ENCODE measurements around the gene DPH3.

The DPH3 gene

GRCh38 chr3:16255726-16256125 lies 9.0 kb downstream of the DPH3 start:
- no peak overlapping the region for H2AFZ ChIP-seq (ENCODE audit: insufficient read depth, low read length, poor library complexity)
- H4K91ac ChIP-seq (ENCODE audit: low read depth, low read length): no peak overlapping the region
- no peak overlapping the region for H3K9ac ChIP-seq (ENCODE audit: low read length)

GRCh38 chr3:16255326-16255725 lies 9.4 kb downstream of the DPH3 start:
- H2BK120ac ChIP-seq (ENCODE audit: insufficient read depth, low read length, poor library complexity): no peak overlapping the region
- H3K4me1 ChIP-seq (ENCODE audit: control insufficient read depth in 1 of 2, insufficient read depth in 2 of 2, low read length in 2 of 2): no peaks in the 10 kb centered on the region
- H2BK5ac ChIP-seq (ENCODE audit: low read depth, low read length, poor library complexity): no peak overlapping the region
- no peak overlapping the region for H3K4ac ChIP-seq (ENCODE audit: low read depth, low read length)
- no peak overlapping the region for H3K4me2 ChIP-seq (ENCODE audit: low read length)
- no peak overlapping the region for H2BK12ac ChIP-seq (ENCODE audit: low read length)
- H2AK5ac ChIP-seq (ENCODE audit: low read length): no peak overlapping the region
- H4K8ac ChIP-seq (ENCODE audit: low read depth, low read length): no peak overlapping the region
- no peak overlapping the region for H4K12ac ChIP-seq (ENCODE audit: low read depth, low read length)
- WGBS (ENCODE audit: extremely low coverage, insufficient coverage, insufficient read length): no CpG with 5 or more reads among the region's 3 CpGs
- H3K18ac ChIP-seq (ENCODE audit: low read length): no peak overlapping the region
- H3K27ac ChIP-seq (ENCODE audit: low read depth, low read length): no peak overlapping the region
- H3K27me3 ChIP-seq (ENCODE audit: insufficient read depth, low read length): no peaks in the 10 kb centered on the region
- no peak overlapping the region for H4K91ac ChIP-seq (ENCODE audit: low read depth, low read length)
- no peak overlapping the region for H3K4me3 ChIP-seq (ENCODE audit: low read depth, low read length)
- H3K79me1 ChIP-seq (ENCODE audit: low read length): no peaks in the 10 kb centered on the region
- no peak for DNase-seq
- peaks cover 0 to 7% of the 10 kb centered on the region in 2 experiments for H3K36me3 ChIP-seq (ENCODE audit: control insufficient read depth in 1 of 2, insufficient read depth in 2 of 2, low read length in 2 of 2)
- no peaks in the 10 kb centered on the region for H3K79me2 ChIP-seq (ENCODE audit: control insufficient read depth, insufficient read depth, low read length, poor library complexity)
- H2AFZ ChIP-seq (ENCODE audit: insufficient read depth, low read length, poor library complexity): no peak overlapping the region
- H3K14ac ChIP-seq (ENCODE audit: low read length): no peak overlapping the region
- H3K9ac ChIP-seq (ENCODE audit: low read length): no peak overlapping the region
- no peak overlapping the region for H3K23ac ChIP-seq (ENCODE audit: low read length)
- no peaks in the 10 kb centered on the region for H3K9me3 ChIP-seq (ENCODE audit: insufficient read depth, low read depth, low read length)

More at GRCh38 chr3:16255726-16256125, 9.0 kb downstream of the DPH3 start:
- no peaks in the 10 kb centered on the region for H3K4me1 ChIP-seq (ENCODE audit: control insufficient read depth in 1 of 2, insufficient read depth in 2 of 2, low read length in 2 of 2)
- no peak overlapping the region for H2BK12ac ChIP-seq (ENCODE audit: low read length)
- no CpG with 5 or more reads among the region's 5 CpGs for WGBS (ENCODE audit: extremely low coverage, insufficient coverage, insufficient read length)
- no peaks in the 10 kb centered on the region for H3K27me3 ChIP-seq (ENCODE audit: insufficient read depth, low read length)
- no peak overlapping the region for H4K12ac ChIP-seq (ENCODE audit: low read depth, low read length)
- no peak for DNase-seq
- no peak overlapping the region for H2BK5ac ChIP-seq (ENCODE audit: low read depth, low read length, poor library complexity)
- H3K4me3 ChIP-seq (ENCODE audit: low read depth, low read length): no peak overlapping the region
- no peak overlapping the region for H3K4me2 ChIP-seq (ENCODE audit: low read length)
- H3K18ac ChIP-seq (ENCODE audit: low read length): no peak overlapping the region
- H2BK120ac ChIP-seq (ENCODE audit: insufficient read depth, low read length, poor library complexity): no peak overlapping the region
- H3K79me2 ChIP-seq (ENCODE audit: control insufficient read depth, insufficient read depth, low read length, poor library complexity): no peaks in the 10 kb centered on the region
- no peak overlapping the region for H3K23ac ChIP-seq (ENCODE audit: low read length)
- H3K14ac ChIP-seq (ENCODE audit: low read length): no peak overlapping the region
- no peak overlapping the region for H4K8ac ChIP-seq (ENCODE audit: low read depth, low read length)
- H3K27ac ChIP-seq (ENCODE audit: low read depth, low read length): no peak overlapping the region
- H3K4ac ChIP-seq (ENCODE audit: low read depth, low read length): no peak overlapping the region
- no peaks in the 10 kb centered on the region for H3K9me3 ChIP-seq (ENCODE audit: insufficient read depth, low read depth, low read length)
- no peaks in the 10 kb centered on the region for H3K79me1 ChIP-seq (ENCODE audit: low read length)
- peaks cover 0 to 7% of the 10 kb centered on the region in 2 experiments for H3K36me3 ChIP-seq (ENCODE audit: control insufficient read depth in 1 of 2, insufficient read depth in 2 of 2, low read length in 2 of 2)
- H2AK5ac ChIP-seq (ENCODE audit: low read length): no peak overlapping the region

GRCh38 chr3:16254916-16255315 lies 9.8 kb downstream of the DPH3 start:
- Histone ChIP-seq H3K4me3 (ENCODE audit: low read depth, low read length) (no peak overlapping the region), H2AFZ (ENCODE audit: insufficient read depth, low read length, poor library complexity) (no peak overlapping the region), H3K9ac (ENCODE audit: low read length) (no peak overlapping the region), H4K12ac (ENCODE audit: low read depth, low read length) (no peak overlapping the region), H2AK5ac (ENCODE audit: low read length) (no peak overlapping the region), H3K4me2 (ENCODE audit: low read length) (no peak overlapping the region), H3K27me3 (ENCODE audit: insufficient read depth, low read length) (no peaks in the 10 kb centered on the region), H2BK12ac (ENCODE audit: low read length) (no peak overlapping the region), H3K14ac (ENCODE audit: low read length) (no peak overlapping the region), H3K79me1 (ENCODE audit: low read length) (no peaks in the 10 kb centered on the region), H3K36me3 (ENCODE audit: control insufficient read depth in 1 of 2, insufficient read depth in 2 of 2, low read length in 2 of 2) (peaks cover 0 to 7% of the 10 kb centered on the region in 2 experiments), H3K23ac (ENCODE audit: low read length) (no peak overlapping the region), H3K9me3 (ENCODE audit: insufficient read depth, low read depth, low read length) (no peaks in the 10 kb centered on the region), H3K18ac (ENCODE audit: low read length) (no peak overlapping the region), H2BK120ac (ENCODE audit: insufficient read depth, low read length, poor library complexity) (no peak overlapping the region), H3K79me2 (ENCODE audit: control insufficient read depth, insufficient read depth, low read length, poor library complexity) (no peaks in the 10 kb centered on the region), H4K91ac (ENCODE audit: low read depth, low read length) (no peak overlapping the region), H3K4ac (ENCODE audit: low read depth, low read length) (no peak overlapping the region), H3K4me1 (ENCODE audit: control insufficient read depth in 1 of 2, insufficient read depth in 2 of 2, low read length in 2 of 2) (no peaks in the 10 kb centered on the region), H3K27ac (ENCODE audit: low read depth, low read length) (no peak overlapping the region), H4K8ac (ENCODE audit: low read depth, low read length) (no peak overlapping the region), H2BK5ac (ENCODE audit: low read depth, low read length, poor library complexity) (no peak overlapping the region)
- no CpG with 5 or more reads among the region's 5 CpGs for WGBS (ENCODE audit: extremely low coverage, insufficient coverage, insufficient read length)
- no peak for DNase-seq

GRCh38 chr3:16253601-16254000 lies 11.1 kb downstream of the DPH3 start:
- Histone ChIP-seq H2AFZ (ENCODE audit: insufficient read depth, low read length, poor library complexity) (no peak overlapping the region), H3K4me3 (ENCODE audit: low read depth, low read length) (no peak overlapping the region), H3K9ac (ENCODE audit: low read length) (no peak overlapping the region), H2AK5ac (ENCODE audit: low read length) (no peak overlapping the region), H3K14ac (ENCODE audit: low read length) (no peak overlapping the region), H3K36me3 (ENCODE audit: control insufficient read depth in 1 of 2, insufficient read depth in 2 of 2, low read length in 2 of 2) (peaks cover 0 to 2% of the 10 kb centered on the region in 2 experiments), H3K27ac (ENCODE audit: low read depth, low read length) (no peak overlapping the region), H3K4ac (ENCODE audit: low read depth, low read length) (no peak overlapping the region), H4K8ac (ENCODE audit: low read depth, low read length) (no peak overlapping the region), H4K91ac (ENCODE audit: low read depth, low read length) (no peak overlapping the region), H3K79me1 (ENCODE audit: low read length) (no peaks in the 10 kb centered on the region), H3K9me3 (ENCODE audit: insufficient read depth, low read depth, low read length) (no peaks in the 10 kb centered on the region), H2BK5ac (ENCODE audit: low read depth, low read length, poor library complexity) (no peak overlapping the region), H4K12ac (ENCODE audit: low read depth, low read length) (no peak overlapping the region), H2BK120ac (ENCODE audit: insufficient read depth, low read length, poor library complexity) (no peak overlapping the region), H3K27me3 (ENCODE audit: insufficient read depth, low read length) (no peaks in the 10 kb centered on the region), H3K79me2 (ENCODE audit: control insufficient read depth, insufficient read depth, low read length, poor library complexity) (no peaks in the 10 kb centered on the region), H3K23ac (ENCODE audit: low read length) (no peak overlapping the region), H3K18ac (ENCODE audit: low read length) (no peak overlapping the region), H3K4me1 (ENCODE audit: control insufficient read depth in 1 of 2, insufficient read depth in 2 of 2, low read length in 2 of 2) (no peaks in the 10 kb centered on the region), H2BK12ac (ENCODE audit: low read length) (no peak overlapping the region), H3K4me2 (ENCODE audit: low read length) (no peak overlapping the region)
- no CpG with 5 or more reads among the region's 7 CpGs for WGBS (ENCODE audit: extremely low coverage, insufficient coverage, insufficient read length)
- DNase-seq: no peak
